Smooth muscle cell (in vitro differentiated cells): ENCODE measurements around the gene CD79B. TPM values are rescaled to one million over a fixed set of nuclear protein-coding genes. Genes with fewer than 3 reads are reported as not detected.

Experiments used
- DNase-seq: peaks from one replicate; lab custom pipeline; 2025; ENCODE audit not compliant: unreplicated experiment; lab: John Stamatoyannopoulos, UW
- H2AFZ ChIP-seq: fragments of 200-600 bp; sonication (generic); 2 replicates; pipeline ENCODE4 v1.6.0; 2016; ENCODE audit warnings: antibody characterized with exemption, low read depth, mild to moderate bottlenecking
- H3F3A ChIP-seq: fragments of 200-600 bp; sonication (generic); 2 replicates; pipeline ENCODE4 v1.6.0; 2017; ENCODE audit warnings: antibody characterized with exemption, low read depth
- H3K27ac ChIP-seq: fragments of 200-600 bp; sonication (generic); 2 replicates; pipeline ENCODE4 v1.5.1; 2016; ENCODE audit warnings: low read depth, mild to moderate bottlenecking
- H3K27me3 ChIP-seq: fragments of 200-600 bp; sonication (generic); 2 replicates; pipeline ENCODE4 v1.6.1; 2016; ENCODE audit warnings: low read depth, mild to moderate bottlenecking
- H3K36me3 ChIP-seq: fragments of 200-600 bp; sonication (generic); 2 replicates; pipeline ENCODE4 v1.5.1; 2016; ENCODE audit warnings: low read depth
- H3K4me1 ChIP-seq: fragments of 200-600 bp; sonication (generic); 2 replicates; pipeline ENCODE4 v1.5.1; 2016; ENCODE audit warnings: low read depth
- H3K4me2 ChIP-seq: fragments of 200-600 bp; sonication (generic); 2 replicates; pipeline ENCODE4 v1.6.0; 2016; ENCODE audit warnings: mild to moderate bottlenecking
- H3K4me3 ChIP-seq: fragments of 200-600 bp; sonication (generic); 2 replicates; pipeline ENCODE4 v1.5.1; 2016; ENCODE audit warnings: mild to moderate bottlenecking
- H3K79me2 ChIP-seq: fragments of 200-600 bp; sonication (generic); 2 replicates; pipeline ENCODE4 v1.6.0; 2016; ENCODE audit warnings: low read depth, mild to moderate bottlenecking
- H3K9ac ChIP-seq: fragments of 200-600 bp; sonication (generic); 2 replicates; pipeline ENCODE4 v1.6.0; 2016; ENCODE audit warnings: low read depth
- H3K9me3 ChIP-seq: fragments of 200-600 bp; sonication (generic); replicated peaks from 2 replicates; pipeline ENCODE4 v1.5.1; 2016; ENCODE audit warnings: low read depth
- H4K20me1 ChIP-seq: fragments of 200-600 bp; sonication (generic); 2 replicates; pipeline ENCODE4 v1.6.0; 2016; ENCODE audit warnings: low read depth
- CTCF ChIP-seq: fragments of 200-600 bp; sonication (generic); IDR thresholded peaks from 2 replicates; pipeline ENCODE4 v1.5.1; 2017; ENCODE audit warnings: borderline replicate concordance, mild to moderate bottlenecking, antibody characterized with exemption; ENCODE audit not compliant: insufficient read depth, poor library complexity, severe bottlenecking
- WGBS: methylation state at CpG from one replicate; pipeline ENCODE4 v1.1.7; 2016; ENCODE audit warnings: low lambda C conversion rate; 5-methylcytosine and 5-hydroxymethylcytosine counted together
- polyA plus RNA-seq: library from polyadenylated mRNA; unstranded; fragments of >200 nt; fragmentation: Nextera tagmentation; extraction: Ambion mirVana; gene quantifications from 2 replicates; pipeline ENCODE4 v1.2.1, GENCODE V29; 2016
- total RNA-seq: library from RNA; depleted of rRNA; stranded (reverse); fragments of >200 nt; gene quantifications from 2 replicates; pipeline ENCODE4 v1.2.3, GENCODE V29; 2014

CD79B gene
- total and polyA plus RNA-seq, 2 experiments from 2014 or later, result not detected

- H4K20me1 ChIP-seq, result no peaks in the 10 kb centered on the region
These were observed 34.6 kb upstream of the CD79B start for GRCh38 chr17:63966646-63967264.

GRCh38 chr17:63963123-63963522 lies 31.0 kb upstream of the CD79B start:
- no peak for TF ChIP-seq CTCF
- Histone ChIP-seq H3K36me3 (no peaks in the 10 kb centered on the region), H3K4me2 (no peak overlapping the region), H3K27ac (no peak overlapping the region), H3K79me2 (no peaks in the 10 kb centered on the region), H3K9ac (no peak overlapping the region), H3K9me3 (no peaks in the 10 kb centered on the region), H4K20me1 (no peaks in the 10 kb centered on the region), H3K27me3 (no peaks in the 10 kb centered on the region), H3K4me3 (no peak overlapping the region), H3K4me1 (no peaks in the 10 kb centered on the region), H2AFZ (no peak overlapping the region), H3F3A (no peaks in the 10 kb centered on the region)
- 97% methylated on average over 4 of the region's 4 CpGs for WGBS
- no peak for DNase-seq

More at GRCh38 chr17:63966646-63967264, 34.6 kb upstream of the CD79B start:
- Histone ChIP-seq H3K27me3 (no peaks in the 10 kb centered on the region), H3K4me1 (no peaks in the 10 kb centered on the region), H3K27ac (no peak overlapping the region), H3K4me2 (no peak overlapping the region), H3F3A (no peaks in the 10 kb centered on the region), H2AFZ (no peak overlapping the region), H3K36me3 (no peaks in the 10 kb centered on the region), H3K9ac (no peak overlapping the region), H3K4me3 (no peak overlapping the region), H3K9me3 (no peaks in the 10 kb centered on the region), H3K79me2 (no peaks in the 10 kb centered on the region)
- 91% methylated on average over 11 of the region's 11 CpGs for WGBS
- DNase-seq, result no peak
- no peak for TF ChIP-seq CTCF

- H3K4me2 ChIP-seq, result no peak overlapping the region
- no peaks in the 10 kb centered on the region for H3K9me3 ChIP-seq
- H2AFZ ChIP-seq, result no peak overlapping the region
- no peak for TF ChIP-seq CTCF
- no peaks in the 10 kb centered on the region for H3K79me2 ChIP-seq
- no peaks in the 10 kb centered on the region for H4K20me1 ChIP-seq
- H3K4me3 ChIP-seq, result no peak overlapping the region
- H3K9ac ChIP-seq, result no peak overlapping the region
- WGBS, result 70% methylated on average over 10 of the region's 10 CpGs
- no peak for DNase-seq
- no peaks in the 10 kb centered on the region for H3F3A ChIP-seq
- H3K27me3 ChIP-seq, result no peaks in the 10 kb centered on the region
- no peaks in the 10 kb centered on the region for H3K4me1 ChIP-seq
- H3K27ac ChIP-seq, result no peak overlapping the region
- no peaks in the 10 kb centered on the region for H3K36me3 ChIP-seq
These were observed 30.2 kb upstream of the CD79B start for GRCh38 chr17:63962298-63962744.
